PC-9 (cell line): ENCODE data around the gene USP31. TPM values are rescaled to one million over a fixed set of nuclear protein-coding genes. Genes with fewer than 3 reads are reported as not detected.

Source experiments
- BruUV-seq: library from RNA; stranded (reverse); fragments of 400-500 nt; replicated peaks from 2 replicates; lab custom pipeline; 2021; lab: Mats Ljungman, UMichigan
- CTCF ChIA-PET: fragments of 300-600 bp; sonication (Branson Sonifier 250); formaldehyde crosslinking; loops from one replicate; lab custom pipeline; 2022; ENCODE audit warnings: antibody characterized with exemption; lab: Charles Lee
- POLR2A ChIA-PET: fragments of 300-600 bp; sonication (Branson Sonifier 250); formaldehyde crosslinking; loops from one replicate; lab custom pipeline; 2022; ENCODE audit warnings: antibody characterized with exemption; ENCODE audit not compliant: unreplicated experiment; lab: Charles Lee
- DNase-seq, 2 experiments: peaks; one replicate each; pipeline versions ENCODE4 v3.0.0 to v3.0.0-alpha.2; 2015 to 2022; ENCODE audit warnings: mixed read lengths in 1 of 2
- H2AFZ ChIP-seq: fragments of 200-600 bp; sonication (generic); 2 replicates; pipeline ENCODE4 v1.8.1; 2017; ENCODE audit warnings: antibody characterized with exemption
- H3F3A ChIP-seq: fragments of 200-600 bp; sonication (generic); 2 replicates; pipeline ENCODE4 v1.8.1; 2017; ENCODE audit warnings: antibody characterized with exemption, mild to moderate bottlenecking, low read depth; ENCODE audit not compliant: insufficient read depth
- H3K27ac ChIP-seq: fragments of 200-600 bp; sonication (generic); 2 replicates; pipeline ENCODE4 v1.6.1; 2016; ENCODE audit warnings: mixed run types
- H3K27me3 ChIP-seq: fragments of 200-600 bp; sonication (generic); 2 replicates; pipeline ENCODE4 v1.6.1; 2016; ENCODE audit warnings: low read depth, mixed run types; ENCODE audit not compliant: insufficient read depth
- H3K36me3 ChIP-seq: fragments of 200-600 bp; sonication (generic); 2 replicates; pipeline ENCODE4 v1.6.1; 2016; ENCODE audit warnings: low read depth, mixed run types
- H3K4me1 ChIP-seq: fragments of 200-600 bp; sonication (generic); replicated peaks from 2 replicates; pipeline ENCODE4 v1.6.1; 2016; ENCODE audit warnings: mixed run types; ENCODE audit not compliant: insufficient read depth
- H3K4me2 ChIP-seq: fragments of 200-600 bp; sonication (generic); 2 replicates; pipeline ENCODE4 v1.6.1; 2017; ENCODE audit warnings: mixed run types
- H3K4me3 ChIP-seq: fragments of 200-600 bp; sonication (generic); 2 replicates; pipeline ENCODE4 v1.6.1; 2016; ENCODE audit warnings: mixed run types
- H3K79me2 ChIP-seq: fragments of 200-600 bp; sonication (generic); 2 replicates; pipeline ENCODE4 v1.6.1; 2017; ENCODE audit warnings: low read depth, mixed run types
- H3K9me2 ChIP-seq: fragments of 200-600 bp; sonication (generic); 2 replicates; pipeline ENCODE4 v1.8.1; 2017; ENCODE audit warnings: mild to moderate bottlenecking; ENCODE audit not compliant: insufficient read depth
- H3K9me3 ChIP-seq: fragments of 200-600 bp; sonication (generic); 2 replicates; pipeline ENCODE4 v1.8.1; 2016; ENCODE audit warnings: low read depth; ENCODE audit not compliant: insufficient read depth
- H4K20me1 ChIP-seq: fragments of 200-600 bp; sonication (generic); 2 replicates; pipeline ENCODE4 v1.8.1; 2017; ENCODE audit not compliant: insufficient read depth
- CTCF ChIP-seq: fragments of 200-600 bp; sonication (generic); conservative IDR thresholded peaks from 2 replicates; pipeline ENCODE4 v1.6.1; 2017; ENCODE audit warnings: mixed run types, antibody characterized with exemption, mild to moderate bottlenecking, moderate library complexity
- EZH2 ChIP-seq: fragments of 200-600 bp; sonication (generic); IDR thresholded peaks from 2 replicates; pipeline ENCODE4 v1.8.0; 2017; ENCODE audit warnings: antibody characterized with exemption, low read depth
- intact Hi-C: fragments of 100-400 bp; cut with micrococcal nuclease; formaldehyde crosslinking; loops from one replicate; pipeline ENCODE4 v1.10.0; 2022; ENCODE audit not compliant: unreplicated experiment
- total RNA-seq: library from RNA; stranded (reverse); gene quantifications from 2 replicates; pipeline ENCODE4 v1.2.3, GENCODE V29; 2021

The USP31 gene
- total RNA-seq, 1 experiment from 2014 or later = 12.1 TPM

- Histone ChIP-seq H4K20me1 (no peaks in the 10 kb centered on the region), H3K27ac (no peak overlapping the region), H3K79me2 (no peaks in the 10 kb centered on the region), H3K27me3 (peaks cover 38% of the 10 kb centered on the region), H2AFZ (no peak overlapping the region), H3K4me3 (no peak overlapping the region), H3K36me3 (no peaks in the 10 kb centered on the region), H3K4me1 (no peaks in the 10 kb centered on the region), H3K9me3 (no peaks in the 10 kb centered on the region), H3K9me2 (no peaks in the 10 kb centered on the region), H3K4me2 (no peak overlapping the region), H3F3A (no peaks in the 10 kb centered on the region)
- ChIA-PET POLR2A (no interaction called here), CTCF (no interaction called here)
- intact Hi-C loops = no loop called here
- no TSS peak for BruUV-seq
- DNase-seq = no peak
- TF ChIP-seq EZH2 (no peak), CTCF (no peak)
Measured at GRCh38 chr16:23055481-23055880, 93.8 kb downstream of the USP31 start.

GRCh38 chr16:23052908-23053580 lies 96.2 kb downstream of the USP31 start:
- Histone ChIP-seq H3K9me3 (no peaks in the 10 kb centered on the region), H3K4me3 (no peak overlapping the region), H3F3A (no peaks in the 10 kb centered on the region), H3K27ac (no peak overlapping the region), H3K4me2 (no peak overlapping the region), H3K79me2 (no peaks in the 10 kb centered on the region), H4K20me1 (no peaks in the 10 kb centered on the region), H2AFZ (no peak overlapping the region), H3K4me1 (no peaks in the 10 kb centered on the region), H3K27me3 (peaks cover 55% of the 10 kb centered on the region), H3K36me3 (no peaks in the 10 kb centered on the region), H3K9me2 (no peaks in the 10 kb centered on the region)
- intact Hi-C loops = no loop called here
- TF ChIP-seq EZH2 = no peak
- TF ChIP-seq CTCF = no peak
- POLR2A ChIA-PET = no interaction called here
- BruUV-seq = no TSS peak
- CTCF ChIA-PET = no interaction called here
- DNase-seq = no peak

GRCh38 chr16:23052221-23052620 lies 97.0 kb downstream of the USP31 start:
- BruUV-seq = no TSS peak
- no peaks in the 10 kb centered on the region for H3F3A ChIP-seq
- intact Hi-C loops = no loop called here
- H3K4me1 ChIP-seq = no peaks in the 10 kb centered on the region
- H3K27ac ChIP-seq = no peak overlapping the region
- no peak for DNase-seq
- ChIA-PET CTCF (no interaction called here), POLR2A (no interaction called here)
- peaks cover 4% of the 10 kb centered on the region; the same call in 1 of the 2 replicates for H3K9me3 ChIP-seq
- H3K27me3 ChIP-seq = peaks cover 63% of the 10 kb centered on the region
- no peak overlapping the region for H2AFZ ChIP-seq
- no peak overlapping the region for H3K4me3 ChIP-seq
- TF ChIP-seq EZH2 (no peak), CTCF (no peak)
- no peaks in the 10 kb centered on the region for H3K36me3 ChIP-seq
- no peaks in the 10 kb centered on the region for H3K79me2 ChIP-seq
- H4K20me1 ChIP-seq = no peaks in the 10 kb centered on the region
- no peaks in the 10 kb centered on the region for H3K9me2 ChIP-seq
- no peak overlapping the region for H3K4me2 ChIP-seq
